SK-N-SH (cell line): ENCODE measurements around the gene PPIH. TPM values are rescaled to one million over a fixed set of nuclear protein-coding genes. Genes with fewer than 3 reads are reported as not detected.
A peak's percentile ranks its signal among the peaks of the same experiment; 100 is the strongest.

ENCODE experiments used
- CTCF ChIA-PET: fragments of 300-600, 350-600 bp; formaldehyde crosslinking; extraction: SDS; loops from one replicate; lab custom pipeline; 2021; lab: Yijun Ruan, JAX
- POLR2A ChIA-PET: fragments of 350-600 bp; sonication (Branson Sonifier 250); formaldehyde crosslinking; extraction: SDS; loops from one replicate; lab custom pipeline; 2020; ENCODE audit warnings: antibody characterized with exemption, inconsistent platforms; lab: Yijun Ruan, JAX
- DNase-seq: peaks from one replicate; pipeline ENCODE4 v3.0.0; 2012
- H2AFZ ChIP-seq: fragments of 200-600 bp; sonication (generic); 2 replicates; pipeline ENCODE4 v1.8.1; 2016; ENCODE audit warnings: antibody characterized with exemption, mild to moderate bottlenecking, low read depth
- H3F3A ChIP-seq: fragments of 200-600 bp; sonication (generic); replicated peaks from 2 replicates; pipeline ENCODE3; 2016; ENCODE audit warnings: antibody characterized with exemption, mild to moderate bottlenecking; ENCODE audit not compliant: insufficient read depth
- H3K27ac ChIP-seq, 2 experiments: fragments of 200-500 bp in 1 of 2; fragments of 200-600 bp in 1 of 2; sonication (Bioruptor generic) in 1 of 2; sonication (generic), shearing (Covaris generic) in 1 of 2; 2 replicates each; pipeline versions ENCODE4 v1.5.1 to v1.6.1; 2014 to 2016; ENCODE audit warnings: low read depth in 2 of 2, inconsistent platforms in 1 of 2, low read length in 1 of 2, mild to moderate bottlenecking in 1 of 2, mixed read lengths in 1 of 2
- H3K27me3 ChIP-seq: fragments of 200-600 bp; sonication (generic), shearing (Covaris generic); 2 replicates; pipeline ENCODE4 v1.6.1; 2016; ENCODE audit warnings: mixed run types; ENCODE audit not compliant: insufficient read depth
- H3K36me3 ChIP-seq, 2 experiments: fragments of 200-500 bp in 1 of 2; fragments of 200-600 bp in 1 of 2; sonication (Bioruptor generic) in 1 of 2; sonication (generic) in 1 of 2; replicated peaks in 1 of 2; 2 replicates each; pipeline versions ENCODE3 to v1.5.1; 2014 to 2016; ENCODE audit warnings: low read length in 1 of 2, mild to moderate bottlenecking in 1 of 2; ENCODE audit not compliant: insufficient read depth in 2 of 2, control insufficient read depth in 1 of 2
- H3K4me1 ChIP-seq, 2 experiments: fragments of 200-500 bp in 1 of 2; fragments of 200-600 bp in 1 of 2; sonication (Bioruptor generic) in 1 of 2; sonication (generic), shearing (Covaris generic) in 1 of 2; 2 replicates each; pipeline versions ENCODE4 v1.5.1 to v1.6.1; 2014 to 2016; ENCODE audit warnings: low read depth in 1 of 2, low read length in 1 of 2, mixed run types in 1 of 2; ENCODE audit not compliant: insufficient read depth in 2 of 2, control insufficient read depth in 1 of 2
- H3K4me2 ChIP-seq: fragments of 200-600 bp; sonication (generic), shearing (Covaris generic); 2 replicates; pipeline ENCODE4 v1.6.1; 2017; ENCODE audit warnings: mixed run types
- H3K4me3 ChIP-seq, 2 experiments: fragments of 200-500 bp in 1 of 2; fragments of 200-600 bp in 1 of 2; sonication (Bioruptor generic) in 1 of 2; sonication (generic), shearing (Covaris generic) in 1 of 2; 2 replicates each; pipeline versions ENCODE4 v1.5.1 to v1.8.1; 2014 to 2016; ENCODE audit warnings: low read depth in 2 of 2, inconsistent platforms in 1 of 2, low read length in 1 of 2, mild to moderate bottlenecking in 1 of 2, mixed read lengths in 1 of 2, moderate library complexity in 1 of 2
- H3K79me2 ChIP-seq: fragments of 200-600 bp; sonication (generic); 2 replicates; pipeline ENCODE4 v1.8.1; 2017; ENCODE audit warnings: mild to moderate bottlenecking; ENCODE audit not compliant: insufficient read depth
- H3K9ac ChIP-seq: fragments of 200-600 bp; sonication (generic); 2 replicates; pipeline ENCODE4 v1.6.1; 2017; ENCODE audit warnings: mixed run types
- H3K9me2 ChIP-seq: fragments of 200-600 bp; sonication (generic); 2 replicates; pipeline ENCODE4 v1.6.1; 2017; ENCODE audit warnings: mixed run types
- H3K9me3 ChIP-seq: fragments of 200-600 bp; sonication (generic); 2 replicates; pipeline ENCODE4 v1.6.1; 2017; ENCODE audit warnings: mixed run types, mild to moderate bottlenecking, moderate library complexity
- H4K20me1 ChIP-seq: fragments of 200-600 bp; sonication (generic); 2 replicates; pipeline ENCODE4 v1.6.1; 2017; ENCODE audit warnings: mild to moderate bottlenecking, mixed run types; ENCODE audit not compliant: insufficient read depth
- ELF1 ChIP-seq: IDR thresholded peaks from 2 replicates; pipeline ENCODE4 v1.4.0; 2012
- EP300 ChIP-seq, 2 experiments: IDR thresholded peaks; 2 replicates each; pipeline versions ENCODE4 v1.4.0 to v1.6.1; 2012; ENCODE audit warnings: borderline replicate concordance in 1 of 2, low read depth in 1 of 2, low read length in 1 of 2
- EZH2phosphoT487 ChIP-seq: fragments of 200-600 bp; sonication (generic); IDR thresholded peaks from 2 replicates; pipeline ENCODE4 v1.6.1; 2017; ENCODE audit warnings: low read depth, mixed run types, mild to moderate bottlenecking, antibody characterized with exemption, moderate library complexity, borderline replicate concordance
- FOXJ3 ChIP-seq: sonication (generic); formaldehyde crosslinking; IDR thresholded peaks from 2 replicates; pipeline ENCODE4 v1.5.1; 2020; ENCODE audit warnings: mild to moderate bottlenecking, missing genetic modification reagents
- GABPA ChIP-seq: IDR thresholded peaks from 2 replicates; pipeline ENCODE4 v1.4.0; 2012; ENCODE audit warnings: low read depth, mild to moderate bottlenecking
- GATA2 ChIP-seq: sonication (generic); formaldehyde crosslinking; IDR thresholded peaks from 2 replicates; pipeline ENCODE4 v1.5.0; 2020; ENCODE audit warnings: mild to moderate bottlenecking, missing genetic modification reagents
- RAD21 ChIP-seq: IDR thresholded peaks from 2 replicates; pipeline ENCODE4 v1.6.1; 2012; ENCODE audit warnings: mild to moderate bottlenecking, low read length
- RCOR1 ChIP-seq: fragments of 150-350 bp; IDR thresholded peaks from 2 replicates; pipeline ENCODE4 v1.6.1; 2017; ENCODE audit warnings: antibody characterized with exemption, low read length
- SIN3A ChIP-seq: IDR thresholded peaks from 2 replicates; pipeline ENCODE4 v1.6.1; 2012; ENCODE audit warnings: low read depth, mild to moderate bottlenecking, low read length, moderate library complexity, borderline replicate concordance
- TEAD4 ChIP-seq: IDR thresholded peaks from 2 replicates; pipeline ENCODE4 v1.4.0; 2012; ENCODE audit warnings: mild to moderate bottlenecking, borderline replicate concordance; ENCODE audit not compliant: insufficient read depth
- WGBS: methylation state at CpG from one replicate; pipeline ENCODE4 v1.1.6; 2017; ENCODE audit warnings: low lambda C conversion rate; 5-methylcytosine and 5-hydroxymethylcytosine counted together
- polyA plus RNA-seq, 3 experiments: library from polyadenylated mRNA; depleted of rRNA; stranded (reverse); fragments of >200 nt; gene quantifications; 2 replicates each; pipeline ENCODE4 v1.2.3, GENCODE V29; 2012
- TF ChIP-seq, protein P1 (sequence below): fragments of 150-350 bp; IDR thresholded peaks from 2 replicates; pipeline ENCODE4 v1.6.1; 2016; ENCODE audit warnings: mild to moderate bottlenecking, low read depth, low read length
- TF ChIP-seq, protein P2 (sequence below): fragments of 200-600 bp; sonication (generic); IDR thresholded peaks from 2 replicates; pipeline ENCODE4 v1.6.1; 2017; ENCODE audit warnings: antibody characterized with exemption, mild to moderate bottlenecking, moderate library complexity
- TF ChIP-seq, protein P3 (sequence below): IDR thresholded peaks from 2 replicates; pipeline ENCODE4 v1.4.0; 2012; ENCODE audit warnings: low read depth, borderline replicate concordance

The PPIH gene
- polyA plus RNA-seq, 1 of the 3 experiments (the other 2 are of a cell fraction), result 89.1 TPM

DNA sequence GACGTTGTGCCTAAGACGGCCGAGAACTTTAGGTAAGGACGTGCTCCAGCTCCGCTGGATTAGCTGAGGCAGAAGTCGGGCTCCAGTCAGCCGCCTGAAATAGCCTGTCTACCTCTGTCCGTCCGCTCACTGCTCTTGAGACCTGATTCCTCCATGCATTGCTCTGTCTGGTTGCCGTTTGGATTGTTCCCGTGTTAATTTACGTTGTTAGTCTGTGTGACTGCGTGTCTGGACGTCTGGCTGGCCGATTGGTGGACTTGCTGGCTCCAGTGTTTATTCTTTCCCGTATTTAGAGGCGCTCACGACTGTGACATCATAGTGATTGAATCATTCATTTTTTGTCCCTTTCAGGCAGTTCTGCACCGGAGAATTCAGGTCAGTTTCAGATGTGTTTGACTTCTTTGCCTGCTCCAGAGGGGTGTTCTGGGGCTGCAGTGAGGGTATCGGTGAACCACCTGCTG lies 684 bp downstream of the PPIH start:
- peaks cover 41% of the 10 kb centered on the region for H3K79me2 ChIP-seq
- POLR2A ChIA-PET, result interaction anchor here (2.0 kb wide), 1 partner anchor 23 kb away, joined by 14 read pairs; the partner anchor contains the start of gene YBX1
- 5% methylated on average over 20 of the region's 20 CpGs for WGBS

DNA sequence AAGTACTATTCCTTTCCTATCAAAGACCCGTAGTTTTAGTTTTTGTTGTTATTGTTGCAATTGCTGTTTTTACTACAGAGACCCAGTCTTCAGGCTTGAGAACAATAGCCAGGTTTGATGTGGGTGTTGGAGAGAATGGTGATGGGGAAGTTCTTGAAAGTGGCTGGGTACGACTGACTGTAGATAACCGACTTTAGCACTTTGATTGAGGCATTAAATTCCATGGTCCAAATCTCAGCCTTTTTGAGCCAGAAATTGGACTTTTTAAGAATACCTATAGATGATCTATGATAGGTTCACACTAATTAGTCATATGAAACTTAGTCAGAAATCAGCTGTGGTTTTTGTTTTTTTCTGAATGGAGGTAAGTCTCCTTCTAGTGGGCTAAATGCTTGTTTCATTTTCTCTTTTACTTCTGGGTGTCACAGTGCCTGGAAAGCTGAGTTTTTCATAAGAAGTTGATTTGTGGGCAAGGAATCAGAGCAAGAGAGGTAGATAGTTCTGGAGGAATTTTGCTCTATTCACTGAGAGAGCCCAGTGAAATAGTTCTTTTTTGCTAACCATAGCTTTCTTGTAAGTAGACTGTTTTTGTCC lies 2.8 kb downstream of the PPIH start:
- DNase-seq, result no peak

More for the DNA sequence above, 684 bp downstream of the PPIH start:
- DNase-seq, result no peak
- H4K20me1 ChIP-seq, result no peaks in the 10 kb centered on the region
- H3K4me1 ChIP-seq, result peaks cover 0 to 12% of the 10 kb centered on the region in 2 experiments; a peak in 2 of 4 replicates
- TF ChIP-seq ELF1, result no peak
- H3K9ac ChIP-seq, result peak overlapping the region; percentile 71
- H3K4me2 ChIP-seq, result peak overlapping the region; percentile 97
- H3K27ac ChIP-seq, result peak overlapping the region; percentile 32 to 67; a peak in 3 of 4 replicates
- peaks cover 26 to 36% of the 10 kb centered on the region in 2 experiments for H3K36me3 ChIP-seq
- H3K27me3 ChIP-seq, result no peaks in the 10 kb centered on the region
- H3K9me2 ChIP-seq, result no peaks in the 10 kb centered on the region
- peak overlapping the region; percentile 72 to 96 for H3K4me3 ChIP-seq
- no peaks in the 10 kb centered on the region for H3K9me3 ChIP-seq
- H2AFZ ChIP-seq, result peak overlapping the region; percentile 94; the same call in 1 of the 2 replicates
- H3F3A ChIP-seq, result no peaks in the 10 kb centered on the region
- CTCF ChIA-PET, result interaction anchor here (1.4 kb wide), 1 partner anchor 486 kb away, joined by 5 read pairs; no protein-coding TSS in a partner anchor

More for the DNA sequence above, 2.8 kb downstream of the PPIH start:
- Histone ChIP-seq H3K9me3 (no peaks in the 10 kb centered on the region), H2AFZ (no peak overlapping the region), H3K4me2 (no peak overlapping the region), H3K9me2 (no peaks in the 10 kb centered on the region), H3K9ac (no peak overlapping the region), H3K27me3 (no peaks in the 10 kb centered on the region), H3K4me1 (peaks cover 0 to 12% of the 10 kb centered on the region in 2 experiments; a peak in 2 of 4 replicates), H3F3A (no peaks in the 10 kb centered on the region), H3K27ac (no peak overlapping the region), H3K36me3 (peaks cover 40 to 47% of the 10 kb centered on the region in 2 experiments), H4K20me1 (no peaks in the 10 kb centered on the region), H3K4me3 (no peak overlapping the region), H3K79me2 (peaks cover 41% of the 10 kb centered on the region)
- no peak for TF ChIP-seq RCOR1
- TF ChIP-seq, protein P1, sequence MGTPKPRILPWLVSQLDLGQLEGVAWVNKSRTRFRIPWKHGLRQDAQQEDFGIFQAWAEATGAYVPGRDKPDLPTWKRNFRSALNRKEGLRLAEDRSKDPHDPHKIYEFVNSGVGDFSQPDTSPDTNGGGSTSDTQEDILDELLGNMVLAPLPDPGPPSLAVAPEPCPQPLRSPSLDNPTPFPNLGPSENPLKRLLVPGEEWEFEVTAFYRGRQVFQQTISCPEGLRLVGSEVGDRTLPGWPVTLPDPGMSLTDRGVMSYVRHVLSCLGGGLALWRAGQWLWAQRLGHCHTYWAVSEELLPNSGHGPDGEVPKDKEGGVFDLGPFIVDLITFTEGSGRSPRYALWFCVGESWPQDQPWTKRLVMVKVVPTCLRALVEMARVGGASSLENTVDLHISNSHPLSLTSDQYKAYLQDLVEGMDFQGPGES, result no peak
- TF ChIP-seq EP300 (IDR thresholded peaks at IDR 0.05; ENCODE audit: borderline replicate concordance in 1 of 2, low read depth in 1 of 2, low read length in 1 of 2), result no peak
- TF ChIP-seq RAD21, result no peak
- TF ChIP-seq SIN3A, result no peak
- TF ChIP-seq EZH2phosphoT487, result no peak
- no peak for TF ChIP-seq GABPA
- TF ChIP-seq GATA2 (CRISPR knock-in tag), result no peak
- no peak for TF ChIP-seq FOXJ3 (CRISPR knock-in tag)
- TF ChIP-seq, protein P2, sequence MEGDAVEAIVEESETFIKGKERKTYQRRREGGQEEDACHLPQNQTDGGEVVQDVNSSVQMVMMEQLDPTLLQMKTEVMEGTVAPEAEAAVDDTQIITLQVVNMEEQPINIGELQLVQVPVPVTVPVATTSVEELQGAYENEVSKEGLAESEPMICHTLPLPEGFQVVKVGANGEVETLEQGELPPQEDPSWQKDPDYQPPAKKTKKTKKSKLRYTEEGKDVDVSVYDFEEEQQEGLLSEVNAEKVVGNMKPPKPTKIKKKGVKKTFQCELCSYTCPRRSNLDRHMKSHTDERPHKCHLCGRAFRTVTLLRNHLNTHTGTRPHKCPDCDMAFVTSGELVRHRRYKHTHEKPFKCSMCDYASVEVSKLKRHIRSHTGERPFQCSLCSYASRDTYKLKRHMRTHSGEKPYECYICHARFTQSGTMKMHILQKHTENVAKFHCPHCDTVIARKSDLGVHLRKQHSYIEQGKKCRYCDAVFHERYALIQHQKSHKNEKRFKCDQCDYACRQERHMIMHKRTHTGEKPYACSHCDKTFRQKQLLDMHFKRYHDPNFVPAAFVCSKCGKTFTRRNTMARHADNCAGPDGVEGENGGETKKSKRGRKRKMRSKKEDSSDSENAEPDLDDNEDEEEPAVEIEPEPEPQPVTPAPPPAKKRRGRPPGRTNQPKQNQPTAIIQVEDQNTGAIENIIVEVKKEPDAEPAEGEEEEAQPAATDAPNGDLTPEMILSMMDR, result no peak
- TF ChIP-seq, protein P3, sequence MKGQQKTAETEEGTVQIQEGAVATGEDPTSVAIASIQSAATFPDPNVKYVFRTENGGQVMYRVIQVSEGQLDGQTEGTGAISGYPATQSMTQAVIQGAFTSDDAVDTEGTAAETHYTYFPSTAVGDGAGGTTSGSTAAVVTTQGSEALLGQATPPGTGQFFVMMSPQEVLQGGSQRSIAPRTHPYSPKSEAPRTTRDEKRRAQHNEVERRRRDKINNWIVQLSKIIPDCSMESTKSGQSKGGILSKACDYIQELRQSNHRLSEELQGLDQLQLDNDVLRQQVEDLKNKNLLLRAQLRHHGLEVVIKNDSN, result no peak
- TF ChIP-seq TEAD4, result no peak
- ChIA-PET CTCF (interaction anchor here (1.6 kb wide), 1 partner anchor 21 kb away, joined by 3 read pairs; the partner anchor contains the start of gene YBX1), POLR2A (no interaction called here)
- 82% methylated on average over 3 of the region's 3 CpGs for WGBS
